SK-N-SH treated with all-trans-retinoic acid at 6 μM for 48 hours (cell line): ENCODE results near the gene TNFRSF17.

Source experiments
- BACH2 ChIP-seq: fragments of 250-450 bp; sonication (Bioruptor Pico); IDR thresholded peaks from 2 replicates; pipeline ENCODE4 v1.9.0; 2021; ENCODE audit warnings: mild to moderate bottlenecking, borderline replicate concordance
- GLIS3 ChIP-seq: fragments of 250-450 bp; sonication (Bioruptor Pico); IDR thresholded peaks from 2 replicates; pipeline ENCODE4 v1.5.0; 2020; ENCODE audit warnings: mild to moderate bottlenecking, moderate library complexity
- OSR1 ChIP-seq: fragments of 250-450 bp; sonication (Bioruptor Pico); IDR thresholded peaks from 2 replicates; pipeline ENCODE4 v1.8.0; 2022; ENCODE audit warnings: moderate library complexity, mild to moderate bottlenecking, inconsistent platforms
- RARB ChIP-seq: fragments of 250-450 bp; sonication (Bioruptor Pico); IDR thresholded peaks from 2 replicates; pipeline ENCODE4 v1.8.0; 2021; ENCODE audit warnings: mild to moderate bottlenecking, moderate library complexity
- SNAI2 ChIP-seq: fragments of 250-450 bp; sonication (Bioruptor Pico); IDR thresholded peaks from 2 replicates; pipeline ENCODE4 v1.5.0; 2020; ENCODE audit warnings: mild to moderate bottlenecking, moderate library complexity
- TCF4 ChIP-seq: fragments of 250-450 bp; sonication (Bioruptor Pico); IDR thresholded peaks from 2 replicates; pipeline ENCODE4 v1.8.0; 2021; ENCODE audit warnings: mild to moderate bottlenecking, moderate library complexity, borderline replicate concordance
- TSHZ2 ChIP-seq: fragments of 250-450 bp; sonication (Bioruptor Pico); IDR thresholded peaks from 2 replicates; pipeline ENCODE4 v1.5.0; 2020; ENCODE audit warnings: mild to moderate bottlenecking, moderate library complexity
- ZC3H10 ChIP-seq: fragments of 250-450 bp; sonication (Bioruptor Pico); IDR thresholded peaks from 2 replicates; pipeline ENCODE4 v1.5.1; 2021; ENCODE audit warnings: mild to moderate bottlenecking, moderate library complexity
- ZFP3 ChIP-seq: fragments of 250-450 bp; sonication (Bioruptor Pico); IDR thresholded peaks from 2 replicates; pipeline ENCODE4 v1.5.0; 2020; ENCODE audit warnings: mild to moderate bottlenecking, moderate library complexity
- ZNF70 ChIP-seq: fragments of 450-650 bp; formaldehyde crosslinking; IDR thresholded peaks from 2 replicates; pipeline ENCODE4 v1.5.0; 2020; ENCODE audit warnings: mild to moderate bottlenecking, moderate library complexity
- ZNF8 ChIP-seq: fragments of 450-650 bp; formaldehyde crosslinking; IDR thresholded peaks from 2 replicates; pipeline ENCODE4 v1.5.0; 2020; ENCODE audit warnings: mild to moderate bottlenecking, moderate library complexity
- TF ChIP-seq, protein P1 (sequence below): fragments of 250-450 bp; sonication (Bioruptor Pico); IDR thresholded peaks from 2 replicates; pipeline ENCODE4 v1.8.0; 2020; ENCODE audit warnings: mild to moderate bottlenecking, moderate library complexity, borderline replicate concordance

GRCh38 chr16:11979013-11979672 lies 14.1 kb downstream of the TNFRSF17 start:
- TF ChIP-seq OSR1 (CRISPR knock-in tag) (no peak), TCF4 (CRISPR knock-in tag) (no peak), BACH2 (CRISPR knock-in tag) (no peak), ZC3H10 (CRISPR knock-in tag) (no peak), ZNF70 (no peak), TSHZ2 (CRISPR knock-in tag) (no peak), ZNF8 (CRISPR knock-in tag) (no peak), ZFP3 (CRISPR knock-in tag) (no peak), RARB (CRISPR knock-in tag) (no peak), SNAI2 (CRISPR knock-in tag) (no peak), GLIS3 (CRISPR knock-in tag) (no peak)
- TF ChIP-seq, protein P1, sequence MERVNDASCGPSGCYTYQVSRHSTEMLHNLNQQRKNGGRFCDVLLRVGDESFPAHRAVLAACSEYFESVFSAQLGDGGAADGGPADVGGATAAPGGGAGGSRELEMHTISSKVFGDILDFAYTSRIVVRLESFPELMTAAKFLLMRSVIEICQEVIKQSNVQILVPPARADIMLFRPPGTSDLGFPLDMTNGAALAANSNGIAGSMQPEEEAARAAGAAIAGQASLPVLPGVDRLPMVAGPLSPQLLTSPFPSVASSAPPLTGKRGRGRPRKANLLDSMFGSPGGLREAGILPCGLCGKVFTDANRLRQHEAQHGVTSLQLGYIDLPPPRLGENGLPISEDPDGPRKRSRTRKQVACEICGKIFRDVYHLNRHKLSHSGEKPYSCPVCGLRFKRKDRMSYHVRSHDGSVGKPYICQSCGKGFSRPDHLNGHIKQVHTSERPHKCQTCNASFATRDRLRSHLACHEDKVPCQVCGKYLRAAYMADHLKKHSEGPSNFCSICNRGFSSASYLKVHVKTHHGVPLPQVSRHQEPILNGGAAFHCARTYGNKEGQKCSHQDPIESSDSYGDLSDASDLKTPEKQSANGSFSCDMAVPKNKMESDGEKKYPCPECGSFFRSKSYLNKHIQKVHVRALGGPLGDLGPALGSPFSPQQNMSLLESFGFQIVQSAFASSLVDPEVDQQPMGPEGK, result no peak
